Lower leg skin (tissue), 3 donors: Measurements from ENCODE around the gene NDUFV1.

Experiments
- CTCF ChIP-seq, 3 donors: fragments of 450-650 bp; IDR thresholded peaks; one replicate each; pipeline ENCODE4 v1.5.1; 2016; ENCODE audit warnings: antibody characterized with exemption in 3 of 3, mild to moderate bottlenecking in 3 of 3, moderate library complexity in 2 of 3
- POLR2A ChIP-seq, 2 donors: fragments of 450-650 bp; IDR thresholded peaks; one replicate each; pipeline ENCODE4 v1.6.1; 2016 to 2017; ENCODE audit warnings: antibody characterized with exemption in 2 of 2, mild to moderate bottlenecking in 1 of 2, moderate library complexity in 1 of 2

- TF ChIP-seq CTCF (IDR thresholded peaks at IDR 0.05) (no peak), POLR2A (IDR thresholded peaks at IDR 0.05) (no peak)
Measured at GRCh38 chr11:67641338-67642172, 34.8 kb downstream of the NDUFV1 start.
